ENCODE measurements around the gene HS6ST1. TPM values are rescaled to one million over a fixed set of nuclear protein-coding genes. Genes with fewer than 3 reads are reported as not detected.

Gene HS6ST1
- total RNA-seq, 1 donor from 2014 or later, result 23.3 TPM

GRCh38 chr2:128264881-128265607, 53.6 kb downstream of the HS6ST1 start:
- Mint-ChIP-seq H3K9me3 (ENCODE audit: unreplicated experiment) (no peaks in the 10 kb centered on the region), H3K27me3 (ENCODE audit: unreplicated experiment) (peaks cover 12% of the 10 kb centered on the region), H3K4me3 (ENCODE audit: unreplicated experiment) (no peak overlapping the region), H3K27ac (ENCODE audit: unreplicated experiment) (no peak overlapping the region), H3K36me3 (ENCODE audit: low read depth, unreplicated experiment) (no peaks in the 10 kb centered on the region), H3K4me1 (ENCODE audit: unreplicated experiment) (no peaks in the 10 kb centered on the region)
- no peak for DNase-seq (ENCODE audit: low spot score)
- TF ChIP-seq CTCF (IDR thresholded peaks at IDR 0.05; ENCODE audit: unreplicated experiment), result no peak

GRCh38 chr2:128263902-128264331, 54.8 kb downstream of the HS6ST1 start:
- DNase-seq (ENCODE audit: low spot score), result no peak
- TF ChIP-seq CTCF (IDR thresholded peaks at IDR 0.05; ENCODE audit: unreplicated experiment), result no peak
- H3K9me3 Mint-ChIP-seq (ENCODE audit: unreplicated experiment), result no peaks in the 10 kb centered on the region
- H3K4me3 Mint-ChIP-seq (ENCODE audit: unreplicated experiment), result no peak overlapping the region
- H3K36me3 Mint-ChIP-seq (ENCODE audit: low read depth, unreplicated experiment), result no peaks in the 10 kb centered on the region
- H3K27me3 Mint-ChIP-seq (ENCODE audit: unreplicated experiment), result peaks cover 13% of the 10 kb centered on the region
- no peaks in the 10 kb centered on the region for H3K4me1 Mint-ChIP-seq (ENCODE audit: unreplicated experiment)
- H3K27ac Mint-ChIP-seq (ENCODE audit: unreplicated experiment), result no peak overlapping the region

- no peak for TF ChIP-seq CTCF (IDR thresholded peaks at IDR 0.05; ENCODE audit: unreplicated experiment)
- Mint-ChIP-seq H3K27me3 (ENCODE audit: unreplicated experiment) (peaks cover 12% of the 10 kb centered on the region), H3K4me3 (ENCODE audit: unreplicated experiment) (no peak overlapping the region), H3K4me1 (ENCODE audit: unreplicated experiment) (no peaks in the 10 kb centered on the region), H3K36me3 (ENCODE audit: low read depth, unreplicated experiment) (no peaks in the 10 kb centered on the region), H3K27ac (ENCODE audit: unreplicated experiment) (no peak overlapping the region), H3K9me3 (ENCODE audit: unreplicated experiment) (no peaks in the 10 kb centered on the region)
- no peak for DNase-seq (ENCODE audit: low spot score)
Observed at GRCh38 chr2:128262315-128263253, 56.1 kb downstream of the HS6ST1 start.

- no peak for DNase-seq (ENCODE audit: low spot score)
Observed at GRCh38 chr2:128261245-128262128, 57.2 kb downstream of the HS6ST1 start.

More at GRCh38 chr2:128261245-128262128, 57.2 kb downstream of the HS6ST1 start:
- no peak overlapping the region for H3K4me3 Mint-ChIP-seq (ENCODE audit: unreplicated experiment)
- H3K36me3 Mint-ChIP-seq (ENCODE audit: low read depth, unreplicated experiment), result no peaks in the 10 kb centered on the region
- H3K27me3 Mint-ChIP-seq (ENCODE audit: unreplicated experiment), result peaks cover 12% of the 10 kb centered on the region
- H3K9me3 Mint-ChIP-seq (ENCODE audit: unreplicated experiment), result no peaks in the 10 kb centered on the region
- TF ChIP-seq CTCF (IDR thresholded peaks at IDR 0.05; ENCODE audit: unreplicated experiment), result no peak
- H3K27ac Mint-ChIP-seq (ENCODE audit: unreplicated experiment), result no peak overlapping the region
- H3K4me1 Mint-ChIP-seq (ENCODE audit: unreplicated experiment), result no peaks in the 10 kb centered on the region
